Keratinocyte (primary cell): ENCODE data around the gene TEX19.

Experiments used
- EZH2 ChIP-seq: IDR thresholded peaks from one replicate; pipeline ENCODE4 v1.6.1; 2012; ENCODE audit warnings: inconsistent platforms, mild to moderate bottlenecking, low read length, moderate library complexity
- TF ChIP-seq, protein P1 (sequence below), 3 experiments: IDR thresholded peaks in 1 of 3; conservative IDR thresholded peaks in 1 of 3; optimal IDR thresholded peaks in 1 of 3; 2 replicates in 2 of 3; 3 replicates in 1 of 3; pipeline versions ENCODE3 to v1.5.1; 2011; ENCODE audit warnings: low read length in 3 of 3, mild to moderate bottlenecking in 3 of 3, moderate library complexity in 2 of 3, control low read depth in 1 of 3, inconsistent platforms in 1 of 3; ENCODE audit not compliant: insufficient read depth in 2 of 3; ENCODE audit errors: extremely low read depth in 1 of 3

DNA sequence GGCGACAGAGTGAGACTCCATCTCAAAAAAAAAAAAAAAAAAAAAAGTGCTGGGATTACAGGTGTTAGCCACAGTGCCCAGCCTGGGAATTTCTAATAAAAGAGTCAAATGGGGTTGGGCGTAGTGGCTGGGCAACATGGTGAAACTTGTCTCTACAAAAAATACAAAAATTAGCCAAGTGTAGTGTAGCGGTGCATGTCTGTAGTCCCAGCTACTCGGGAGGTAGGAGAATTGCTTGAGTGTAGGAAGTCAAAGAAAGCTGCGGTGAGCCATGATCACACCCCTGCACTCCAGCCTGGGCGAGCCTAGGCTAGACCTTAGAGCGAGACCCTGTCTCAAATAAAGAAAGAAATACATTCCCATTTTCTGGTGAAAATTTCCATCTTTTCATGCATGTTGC, 10.2 kb downstream of the TEX19 start:
- TF ChIP-seq, protein P1, sequence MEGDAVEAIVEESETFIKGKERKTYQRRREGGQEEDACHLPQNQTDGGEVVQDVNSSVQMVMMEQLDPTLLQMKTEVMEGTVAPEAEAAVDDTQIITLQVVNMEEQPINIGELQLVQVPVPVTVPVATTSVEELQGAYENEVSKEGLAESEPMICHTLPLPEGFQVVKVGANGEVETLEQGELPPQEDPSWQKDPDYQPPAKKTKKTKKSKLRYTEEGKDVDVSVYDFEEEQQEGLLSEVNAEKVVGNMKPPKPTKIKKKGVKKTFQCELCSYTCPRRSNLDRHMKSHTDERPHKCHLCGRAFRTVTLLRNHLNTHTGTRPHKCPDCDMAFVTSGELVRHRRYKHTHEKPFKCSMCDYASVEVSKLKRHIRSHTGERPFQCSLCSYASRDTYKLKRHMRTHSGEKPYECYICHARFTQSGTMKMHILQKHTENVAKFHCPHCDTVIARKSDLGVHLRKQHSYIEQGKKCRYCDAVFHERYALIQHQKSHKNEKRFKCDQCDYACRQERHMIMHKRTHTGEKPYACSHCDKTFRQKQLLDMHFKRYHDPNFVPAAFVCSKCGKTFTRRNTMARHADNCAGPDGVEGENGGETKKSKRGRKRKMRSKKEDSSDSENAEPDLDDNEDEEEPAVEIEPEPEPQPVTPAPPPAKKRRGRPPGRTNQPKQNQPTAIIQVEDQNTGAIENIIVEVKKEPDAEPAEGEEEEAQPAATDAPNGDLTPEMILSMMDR (optimal IDR thresholded peaks at IDR 0.05 in 1 of 3, IDR thresholded peaks at IDR 0.05 in 1 of 3, conservative IDR thresholded peaks at IDR 0.05 in 1 of 3; ENCODE audit: extremely low read depth in 1 of 3, insufficient read depth in 2 of 3, low read length in 3 of 3) = no peak
- no peak for TF ChIP-seq EZH2
